Left lobe of liver (tissue), 2 donors: Measurements from ENCODE around the gene MRPL24. TPM values are rescaled to one million over a fixed set of nuclear protein-coding genes. Genes with fewer than 3 reads are reported as not detected.
A peak's percentile ranks its signal among the peaks of the same experiment; 100 is the strongest.

Source experiments
- ATAC-seq: fragments of 200-7000 bp; cut with Tn5 transposase; one replicate; pipeline ENCODE4 v1.9.1; 2020; ENCODE audit warnings: mild to moderate bottlenecking, moderate library complexity
- DNase-seq: peaks from one replicate; pipeline ENCODE4 v3.0.0-alpha.2; 2020; ENCODE audit warnings: low spot score
- total RNA-seq: library from RNA; stranded (reverse); gene quantifications from one replicate; pipeline ENCODE4 v1.2.1, GENCODE V29; 2021
- donor health status: DM: no; HTN: no; CAD: no; lungs with moderate emphysema.
- donor health status: DM: no; HTN: yes; CAD: no.

The MRPL24 gene
- total RNA-seq, 1 donor from 2014 or later: 68.7 TPM

DNA sequence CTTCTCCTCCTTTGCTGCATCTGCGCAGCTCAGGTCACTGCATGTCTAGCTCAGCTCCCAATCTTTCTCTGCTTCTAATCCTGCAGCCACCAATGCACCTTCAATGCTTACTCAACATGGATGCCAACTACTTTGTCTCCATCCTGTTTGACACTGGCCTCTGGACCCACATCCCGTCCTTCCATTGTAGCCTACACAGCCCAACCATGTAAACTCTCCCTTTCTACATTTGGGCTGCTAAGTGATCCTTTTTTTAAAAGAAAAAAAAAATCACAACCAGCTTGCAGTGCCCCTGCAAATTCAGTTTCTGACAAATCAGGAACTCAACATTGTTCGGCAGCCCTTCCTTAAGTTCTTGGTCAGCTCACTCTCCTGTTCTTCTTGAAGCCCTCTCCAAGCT is 26.1 kb downstream of the MRPL24 start:
- ATAC-seq: no peak

DNA sequence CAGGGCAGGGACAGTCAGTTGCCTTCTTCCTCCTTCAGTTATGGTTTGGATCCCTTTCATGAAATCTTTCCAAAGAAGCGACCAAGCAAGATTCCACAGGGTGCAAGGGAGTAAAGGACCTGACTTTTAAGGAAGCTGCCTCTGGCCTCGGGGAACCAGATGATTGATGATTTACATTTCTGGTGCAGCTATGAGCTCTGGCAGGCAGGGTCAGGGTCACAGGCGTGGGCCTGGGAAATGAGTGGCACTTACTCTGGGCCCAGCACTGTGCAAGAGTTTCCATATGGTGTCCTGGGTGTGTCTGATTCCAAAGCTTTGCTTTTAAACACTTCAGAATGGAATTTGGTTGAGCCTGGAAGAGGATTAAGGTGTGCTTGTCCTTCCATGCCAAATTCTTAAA is 28.3 kb downstream of the MRPL24 start:
- no peak for DNase-seq
- no peak for ATAC-seq

More for the DNA sequence above, 26.1 kb downstream of the MRPL24 start:
- DNase-seq: no peak

DNA sequence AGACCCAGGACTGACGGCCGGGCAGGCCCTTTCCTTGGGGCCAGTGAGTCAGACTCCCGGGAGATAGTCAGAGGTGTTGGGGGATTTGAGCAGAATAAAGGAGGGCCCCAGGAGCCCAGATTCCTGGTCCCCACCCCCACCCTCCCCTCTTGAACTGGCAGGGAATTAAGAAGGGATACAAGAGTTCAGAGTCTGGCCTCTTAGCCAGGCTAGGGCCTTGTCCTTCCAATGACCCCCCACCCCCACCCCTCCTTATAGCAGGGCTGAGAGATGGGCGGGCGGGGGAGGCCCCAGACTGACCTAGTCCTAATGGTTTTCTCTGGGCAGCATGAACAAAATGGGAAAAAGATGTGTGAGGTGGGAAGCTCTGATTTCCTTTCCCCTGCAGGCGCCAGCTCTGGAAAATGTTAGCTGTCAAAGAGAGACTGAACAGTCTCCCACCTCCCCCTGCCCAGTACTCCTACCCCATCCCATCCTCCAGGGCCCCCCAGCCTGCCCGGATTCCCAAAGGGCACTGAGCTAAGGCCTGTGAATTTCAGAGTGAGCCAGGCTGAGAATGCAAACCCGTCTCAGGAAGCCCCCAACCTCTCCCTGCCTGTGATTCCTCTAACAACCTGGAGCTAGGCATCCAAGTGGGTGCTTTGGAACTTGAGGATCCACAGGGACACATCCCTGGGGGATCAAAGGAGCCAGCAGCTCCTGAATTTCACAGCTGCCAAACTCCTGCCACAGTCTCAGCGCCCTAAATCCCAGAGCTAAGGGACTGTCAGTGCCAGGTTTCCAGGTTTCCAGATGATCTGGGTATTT is 29.7 kb downstream of the MRPL24 start:
- no peak for DNase-seq
- ATAC-seq: no peak

DNA sequence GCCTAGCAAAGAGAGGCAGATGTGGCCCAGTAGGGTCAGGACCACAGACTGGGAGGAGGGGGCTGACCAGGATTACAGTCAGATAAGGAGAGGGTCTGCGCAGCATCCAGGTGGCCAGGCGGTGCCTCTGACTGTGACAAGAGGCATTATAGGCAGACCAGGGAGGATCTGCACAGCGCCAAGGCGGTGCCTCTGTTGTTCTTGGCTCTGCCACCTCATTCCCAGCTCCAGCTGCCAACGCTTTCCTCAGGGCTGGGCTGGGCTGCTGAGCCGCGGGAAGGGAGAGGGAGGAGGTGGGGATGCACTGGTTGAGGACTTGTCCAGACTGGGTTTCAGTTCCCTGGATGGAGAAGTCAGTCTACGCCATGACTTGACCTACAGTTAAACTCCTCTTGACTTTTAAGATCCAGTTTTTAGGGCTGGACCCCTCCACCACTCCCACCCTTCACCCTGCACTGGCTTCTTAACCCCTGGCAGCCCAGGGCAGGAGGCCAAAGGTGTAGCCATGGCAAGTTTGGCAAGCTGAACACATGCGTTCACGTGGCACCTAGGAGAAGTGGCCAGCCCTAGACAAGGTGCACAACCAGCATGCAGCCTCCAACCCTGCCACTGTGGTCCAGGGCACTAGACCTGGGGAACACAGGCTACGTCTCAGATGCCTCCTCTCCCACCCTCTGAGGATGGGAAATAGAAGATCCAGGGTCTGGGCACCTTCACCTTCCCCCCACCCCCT is 31.0 kb downstream of the MRPL24 start:
- no peak for DNase-seq
- peak; percentile 72 for ATAC-seq

DNA sequence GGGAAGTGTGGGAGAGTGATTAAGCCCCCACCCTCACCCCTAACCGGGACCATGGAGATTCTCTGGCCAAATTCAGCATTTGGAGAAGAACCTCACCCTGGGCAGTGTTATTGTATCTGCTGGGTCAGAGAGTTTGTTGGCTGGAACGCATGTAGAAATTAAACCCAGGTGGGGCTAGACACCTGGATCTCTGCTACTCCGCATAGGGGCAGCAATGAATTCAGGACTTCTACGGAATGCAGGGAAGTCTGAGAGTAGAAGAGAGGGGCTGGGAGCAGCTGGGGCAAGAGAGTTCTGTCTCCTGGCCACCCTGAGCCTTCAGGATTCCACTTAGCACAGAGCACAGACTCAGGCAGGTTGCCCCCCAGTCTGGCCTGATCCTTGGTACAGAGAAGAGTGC is 31.9 kb downstream of the MRPL24 start:
- ATAC-seq (no peak), DNase-seq (no peak)

DNA sequence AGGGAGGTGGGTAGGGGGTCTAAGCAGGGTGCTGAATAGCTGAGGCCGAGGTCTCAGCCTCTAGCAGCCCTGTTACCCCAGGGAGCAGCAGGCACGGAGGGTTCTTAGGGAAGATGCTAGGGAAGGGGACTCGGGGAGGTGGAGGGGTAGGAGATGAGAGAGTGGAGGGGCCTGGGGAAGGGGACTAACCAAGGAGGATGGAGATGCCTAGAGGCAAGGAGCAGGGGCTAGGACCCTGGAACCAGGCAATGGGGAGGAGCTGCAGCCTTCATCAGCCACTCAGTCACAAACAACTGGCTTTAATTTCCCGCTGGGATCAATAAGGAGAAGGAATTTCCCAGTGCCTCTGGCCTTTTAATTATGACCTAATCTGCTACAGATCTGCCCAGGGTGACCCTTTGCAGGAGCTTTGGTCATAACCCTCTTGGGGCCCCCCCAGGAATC is 32.6 kb downstream of the MRPL24 start:
- ATAC-seq (no peak), DNase-seq (no peak)

DNA sequence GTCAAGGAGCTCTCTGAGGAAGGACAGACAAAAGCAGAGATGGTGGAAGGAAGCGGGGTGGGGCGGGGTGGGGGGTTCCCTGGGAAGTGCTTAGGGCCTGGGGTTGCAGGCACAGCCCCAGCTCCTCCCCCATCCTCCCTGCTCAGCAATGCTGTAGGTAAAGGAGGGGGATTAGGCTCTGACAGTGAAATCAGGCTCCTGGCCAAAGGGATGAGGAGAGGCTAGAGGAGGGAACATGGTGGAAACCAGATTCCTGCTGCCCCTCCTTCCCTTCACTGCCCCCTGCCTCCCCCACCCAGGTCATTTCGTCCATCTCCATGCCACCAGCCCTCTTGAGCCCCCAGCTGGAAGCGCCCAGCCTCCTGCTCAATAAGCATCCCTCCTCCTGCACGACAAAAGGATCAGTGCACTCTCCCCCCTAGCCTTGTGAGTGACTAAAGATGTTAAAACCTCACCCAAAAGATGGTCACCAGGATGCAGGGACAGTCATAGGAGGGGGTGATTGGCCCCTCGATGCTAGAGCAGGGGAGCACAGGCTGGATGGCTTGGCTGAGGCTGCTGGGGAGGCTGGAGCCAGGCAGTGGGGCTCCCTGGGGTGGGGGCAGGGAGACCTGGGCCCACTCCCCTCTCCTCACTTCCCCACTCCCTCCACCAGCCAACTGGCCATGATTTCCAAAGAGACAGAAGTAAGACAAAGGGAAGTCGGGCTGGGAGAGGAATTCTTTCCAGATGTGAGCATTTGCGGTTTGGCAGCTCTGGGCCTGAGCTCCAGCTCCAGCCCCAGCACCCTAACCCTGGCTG is 33.3 kb downstream of the MRPL24 start:
- no peak for DNase-seq
- ATAC-seq: no peak

DNA sequence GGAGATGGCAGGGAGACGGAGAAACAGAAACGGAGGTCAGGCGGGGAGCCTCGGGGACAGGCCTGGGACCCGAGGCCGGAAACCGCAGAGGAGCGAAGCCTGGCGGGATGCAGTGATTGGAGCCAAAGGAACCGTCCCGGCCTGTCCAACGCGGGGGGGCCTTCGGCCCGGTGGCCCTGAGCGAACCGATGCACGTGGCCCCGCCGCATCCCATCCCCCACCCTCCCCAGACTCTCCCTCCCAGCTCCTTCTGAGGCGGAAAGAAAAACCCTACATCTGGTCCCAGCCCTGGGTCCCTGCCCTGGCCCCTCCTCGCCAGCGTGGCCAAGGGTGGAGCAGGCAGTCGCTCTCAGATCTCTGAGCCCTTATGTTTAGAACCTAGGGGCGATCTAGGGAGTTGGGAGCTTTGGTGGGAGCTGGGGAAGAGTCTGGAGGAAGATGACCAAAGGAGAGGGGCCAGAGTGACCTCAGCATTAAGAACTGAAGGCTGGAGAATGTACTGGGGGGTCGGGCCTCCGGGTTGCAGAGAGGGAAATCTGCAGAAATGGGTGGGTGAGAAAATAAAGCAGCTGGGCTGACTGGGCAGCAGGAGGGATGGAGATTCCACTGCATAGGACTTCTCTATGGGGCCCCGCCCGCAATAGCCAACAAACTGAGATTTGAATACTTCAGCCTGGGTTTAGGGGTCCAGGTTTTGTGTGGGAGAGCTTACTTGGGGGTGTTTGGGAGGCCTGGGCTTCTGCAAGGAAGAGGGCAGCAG is 34.1 kb downstream of the MRPL24 start:
- no peak for DNase-seq
- peak; percentile 39 for ATAC-seq

DNA sequence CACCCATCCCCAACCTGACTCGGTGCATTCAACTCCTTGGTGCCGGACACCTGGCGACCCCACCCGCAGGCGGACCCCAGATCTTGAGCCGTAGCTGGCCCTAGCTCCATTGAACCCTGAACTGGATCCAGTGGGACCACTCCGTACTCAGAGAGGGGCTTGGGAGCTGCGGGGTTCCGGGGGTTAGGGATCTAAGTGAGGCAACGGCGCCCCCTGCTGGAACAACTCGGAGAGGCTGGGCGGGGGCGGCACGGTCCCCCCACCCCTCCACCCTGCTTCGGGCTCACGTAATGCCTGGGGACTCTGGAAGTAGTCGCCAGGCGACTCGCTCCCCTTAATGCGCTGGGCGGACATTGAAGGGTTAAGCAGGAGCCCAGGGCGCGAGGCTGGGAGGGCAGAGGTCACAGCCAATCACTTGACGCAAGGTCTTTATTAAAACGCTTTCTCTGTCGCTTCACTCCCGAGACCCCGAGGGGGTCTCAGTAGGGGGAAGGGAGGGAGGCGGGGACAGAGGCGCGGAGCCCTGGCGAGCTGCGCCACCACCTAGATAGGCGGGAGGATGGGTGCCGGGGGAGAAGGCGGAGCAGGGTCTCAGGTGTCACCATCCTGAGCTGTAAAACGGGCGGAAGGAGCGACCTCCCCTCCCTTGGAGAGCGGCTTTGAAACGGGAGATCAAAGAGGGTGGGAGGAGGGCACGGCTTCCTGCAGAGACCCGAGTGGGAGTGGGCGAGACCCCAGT is 34.8 kb downstream of the MRPL24 start:
- no peak for DNase-seq
- ATAC-seq: peak; percentile 10

DNA sequence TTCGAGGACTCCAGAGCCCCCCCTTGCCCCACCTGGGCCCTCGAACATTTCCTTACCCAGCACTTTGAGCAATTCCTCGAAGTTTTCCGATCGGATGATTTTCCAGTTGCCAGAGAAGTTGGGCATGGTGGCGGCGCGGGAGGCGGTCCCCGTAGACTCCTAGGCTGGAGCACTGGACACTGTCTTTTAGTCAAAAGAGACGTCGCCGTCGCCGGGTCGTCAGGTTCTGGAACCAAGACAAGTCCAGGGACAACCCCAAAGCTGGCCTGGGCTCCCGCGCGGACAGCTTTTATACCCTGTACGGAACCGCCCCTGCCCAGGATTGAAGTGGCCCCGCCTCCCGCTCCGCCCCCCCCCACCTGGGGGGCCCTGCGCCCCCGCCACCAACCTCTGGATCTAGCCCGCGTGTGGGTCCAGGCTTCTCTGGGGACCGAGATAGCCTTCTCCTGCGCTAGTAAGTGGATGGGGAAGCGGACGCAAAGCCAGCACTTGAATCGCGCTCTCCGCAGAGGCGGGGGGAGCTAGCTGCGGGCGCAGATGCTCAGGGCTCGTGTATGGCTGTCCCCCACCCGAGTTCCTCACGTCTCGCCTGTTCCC is 35.5 kb downstream of the MRPL24 start, which contains the start of gene CRABP2:
Gene CRABP2 (minus strand): TSS at position 263 of the 597 bp plus-strand sequence. CDS start 137 bp downstream, at position 126.
- ATAC-seq (no peak), DNase-seq (no peak)

DNA sequence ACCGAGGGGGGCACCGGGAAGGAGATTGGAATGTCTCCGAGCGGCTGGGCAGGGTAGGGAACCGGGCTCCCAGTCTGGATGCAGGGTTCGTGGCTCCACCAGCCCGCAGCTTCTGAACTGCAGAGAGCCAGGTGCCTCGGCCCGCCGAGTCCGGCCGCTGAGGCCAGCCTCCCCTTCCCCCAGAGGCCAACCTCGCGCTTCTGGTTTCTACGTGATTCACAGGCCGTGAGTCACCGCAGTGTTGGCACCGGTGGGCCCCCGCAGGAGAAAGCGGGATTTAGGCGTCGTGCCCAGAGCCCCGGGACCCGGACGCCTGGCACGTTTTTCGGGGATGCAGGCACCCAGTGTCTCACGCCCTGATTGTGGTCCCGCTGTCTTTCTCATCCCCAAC is 36.0 kb downstream of the MRPL24 start:
- DNase-seq (no peak), ATAC-seq (no peak)

DNA sequence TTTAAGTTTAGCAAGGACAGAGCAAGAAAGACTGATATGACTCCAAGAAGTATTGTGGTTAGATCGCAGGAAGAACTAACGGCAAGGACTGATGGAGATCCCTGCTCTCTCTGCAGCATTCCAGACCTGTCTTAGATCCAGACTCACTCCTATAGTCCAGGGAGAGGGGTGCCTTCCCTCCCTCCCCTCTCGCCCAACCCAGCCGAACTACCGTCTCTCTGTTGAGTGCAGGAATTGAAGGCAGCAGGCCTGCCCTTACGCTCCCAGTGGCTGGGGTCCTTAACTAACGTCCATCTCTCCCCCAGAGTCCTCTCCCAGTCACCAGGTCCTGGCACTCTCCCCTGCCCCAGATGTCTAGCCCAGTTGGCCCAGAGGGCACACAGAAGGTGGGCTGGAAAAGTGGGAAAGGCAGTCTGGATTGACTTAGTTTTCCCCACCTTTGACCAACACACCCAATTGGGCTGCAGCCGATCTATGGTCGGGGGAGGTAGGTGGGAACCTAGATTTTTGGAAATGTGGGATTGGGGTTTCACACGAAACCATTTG is 36.6 kb downstream of the MRPL24 start:
- DNase-seq (no peak), ATAC-seq (no peak)

DNA sequence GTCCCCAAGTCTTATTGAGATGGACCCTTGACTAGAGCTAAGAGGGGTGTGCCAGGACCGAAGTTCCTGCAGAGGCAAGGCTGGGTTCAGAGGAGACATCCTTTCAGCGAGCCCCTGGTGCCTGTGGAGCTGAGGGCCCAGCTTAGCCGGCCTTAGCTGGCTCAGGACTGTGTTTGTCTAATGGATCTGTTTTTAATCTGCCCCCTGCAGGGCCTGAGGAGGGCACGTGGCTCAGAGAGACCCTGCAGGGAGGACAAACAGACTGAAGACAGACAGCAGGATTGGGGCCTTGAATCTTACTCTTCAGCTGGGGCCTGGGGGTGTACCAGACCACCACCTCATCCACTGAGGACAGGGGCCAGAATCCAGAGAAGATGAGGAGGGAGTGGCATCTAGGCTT is 37.1 kb downstream of the MRPL24 start:
- no peak for DNase-seq
- ATAC-seq: no peak

DNA sequence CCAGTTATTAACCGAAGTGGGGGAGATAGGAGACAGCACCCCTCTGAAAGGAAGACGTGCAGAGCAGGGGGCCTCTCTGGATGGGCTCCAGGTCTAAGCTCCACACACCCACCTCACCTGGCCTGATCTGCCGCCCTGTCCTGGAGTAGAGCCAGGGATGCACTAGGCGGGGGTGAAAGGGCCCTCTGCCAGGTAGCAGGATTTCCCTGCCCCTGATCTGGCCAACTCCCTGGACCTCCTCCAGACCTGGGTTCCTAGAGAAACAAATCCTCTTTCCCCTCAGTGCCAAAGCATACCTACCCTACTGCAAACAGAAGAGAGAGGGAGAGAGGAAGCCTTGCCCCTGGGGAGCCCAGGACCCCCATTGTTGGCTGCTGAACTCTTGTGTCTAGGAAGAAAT is 37.6 kb downstream of the MRPL24 start:
- DNase-seq (no peak), ATAC-seq (no peak)

DNA sequence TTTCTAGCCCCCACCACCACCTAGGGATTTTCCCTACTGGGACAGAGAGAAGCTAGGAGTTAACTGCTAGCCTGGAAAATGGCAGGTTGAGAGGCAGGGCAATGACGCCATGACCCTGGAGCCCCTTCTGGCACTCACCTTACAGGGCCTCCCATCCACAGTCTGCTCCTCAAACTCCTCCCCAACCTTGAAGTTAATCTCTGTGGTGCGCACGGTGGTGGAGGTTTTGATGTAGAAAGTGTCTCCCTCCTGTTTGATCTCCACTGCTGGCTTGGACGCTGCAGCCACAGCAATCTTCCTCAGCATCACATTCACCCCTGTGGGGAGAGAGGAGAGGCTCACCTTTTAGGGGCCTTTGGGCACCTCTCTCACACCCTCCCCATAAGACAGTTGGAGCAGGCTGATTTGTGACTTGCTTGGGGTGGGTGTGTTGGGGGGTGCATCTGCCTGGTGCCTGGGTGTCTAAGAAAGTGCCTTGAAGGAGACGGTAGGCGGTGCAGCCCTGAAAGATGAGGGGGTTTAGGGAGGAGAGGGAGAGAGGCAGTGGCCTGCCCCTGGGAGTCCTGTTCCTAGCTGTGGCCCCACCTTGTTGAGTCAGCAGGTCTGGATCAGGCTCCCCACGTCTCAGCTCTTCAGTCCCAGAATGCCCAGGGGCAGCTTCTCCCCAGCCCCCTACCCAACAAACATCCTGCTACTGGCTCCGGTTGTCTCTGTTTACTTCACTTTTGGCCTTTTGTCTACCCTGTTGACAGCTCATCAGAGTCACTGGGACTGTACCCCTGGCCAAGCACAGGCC is 40.0 kb downstream of the MRPL24 start:
- ATAC-seq: no peak
- DNase-seq: no peak

DNA sequence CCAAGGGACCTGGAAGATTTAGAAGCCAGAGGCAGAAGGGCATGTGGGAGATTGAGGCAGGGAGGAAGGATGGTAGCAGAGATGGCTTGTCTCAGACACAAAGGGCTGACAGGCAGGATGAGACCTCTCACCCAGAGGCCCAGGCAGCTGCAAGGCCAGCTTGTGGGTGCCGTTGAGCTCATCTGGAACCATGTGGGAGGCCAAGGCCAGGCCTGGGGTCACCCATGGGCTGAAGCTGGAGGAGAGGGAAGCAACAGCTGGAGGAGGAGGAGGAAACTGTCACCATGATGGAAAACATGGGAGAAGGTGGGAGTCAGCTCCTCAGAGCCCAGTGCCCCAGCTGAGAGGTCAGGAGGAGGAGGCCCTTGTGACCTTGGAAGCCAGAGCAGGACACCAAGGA is 41.9 kb downstream of the MRPL24 start:
- DNase-seq: no peak

DNA sequence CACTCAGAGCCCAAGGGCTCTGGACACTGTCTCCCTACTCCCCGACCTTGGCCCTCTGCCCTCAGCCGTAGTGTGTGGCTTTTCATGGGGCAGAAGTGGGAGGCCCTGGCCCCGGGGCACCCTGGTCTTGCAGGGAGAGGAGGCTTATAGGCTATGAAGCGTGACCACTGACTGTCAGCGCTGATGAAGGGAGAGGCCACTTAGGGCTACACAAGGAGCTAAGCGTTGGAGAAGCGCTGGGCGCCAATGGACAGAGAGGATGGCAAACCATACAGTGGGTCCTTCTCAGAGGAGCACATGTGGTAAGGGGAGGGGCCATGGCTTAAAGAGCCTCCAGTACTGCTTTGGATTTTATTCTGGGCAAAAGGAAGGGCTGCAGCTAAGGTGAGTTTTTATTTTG is 43.4 kb downstream of the MRPL24 start:
- ATAC-seq (no peak), DNase-seq (no peak)

More for the DNA sequence above, 41.9 kb downstream of the MRPL24 start:
- ATAC-seq: no peak

DNA sequence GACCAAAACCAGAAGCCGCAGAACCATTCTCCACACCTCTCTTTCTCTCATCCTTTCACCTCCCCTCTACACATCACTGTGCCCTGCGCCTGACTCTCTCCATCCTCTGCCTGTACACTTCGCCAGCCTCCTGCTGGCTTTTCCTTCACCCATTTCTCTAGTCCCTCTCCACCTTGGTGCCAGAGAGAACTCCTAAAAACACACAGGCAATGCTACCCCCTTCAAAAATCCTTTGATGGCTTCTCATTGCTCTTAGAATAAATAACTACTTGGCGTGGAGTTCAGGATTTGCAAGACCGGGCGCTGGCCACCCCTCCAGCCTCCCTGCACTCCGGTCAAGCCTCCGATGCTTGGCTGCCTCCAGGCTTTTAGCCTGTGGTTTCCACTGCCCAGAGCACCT is 44.1 kb downstream of the MRPL24 start:
- ATAC-seq: no peak
- no peak for DNase-seq

DNA sequence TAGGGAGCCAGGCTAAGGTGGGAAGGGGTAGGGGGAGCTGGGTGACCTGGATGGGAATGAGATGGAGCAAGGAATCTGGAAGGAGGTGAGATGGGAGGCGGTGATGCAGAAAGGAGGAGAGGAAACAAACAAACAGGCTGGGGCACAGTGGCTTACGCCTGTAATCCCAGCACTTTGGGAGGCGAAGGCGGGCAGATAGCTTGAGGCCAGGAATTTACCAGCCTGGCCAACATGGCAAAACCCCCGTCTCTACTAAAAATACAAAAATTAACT is 46.3 kb downstream of the MRPL24 start:
- no peak for DNase-seq
- ATAC-seq: no peak
